LNCAP (cell line): ENCODE results near the gene GAB1.

ENCODE experiments used
- CTCF ChIP-seq: fragments of 450-650 bp; IDR thresholded peaks from 2 replicates; pipeline ENCODE4 v1.5.1; 2017; ENCODE audit warnings: mild to moderate bottlenecking

GAB1 gene

DNA sequence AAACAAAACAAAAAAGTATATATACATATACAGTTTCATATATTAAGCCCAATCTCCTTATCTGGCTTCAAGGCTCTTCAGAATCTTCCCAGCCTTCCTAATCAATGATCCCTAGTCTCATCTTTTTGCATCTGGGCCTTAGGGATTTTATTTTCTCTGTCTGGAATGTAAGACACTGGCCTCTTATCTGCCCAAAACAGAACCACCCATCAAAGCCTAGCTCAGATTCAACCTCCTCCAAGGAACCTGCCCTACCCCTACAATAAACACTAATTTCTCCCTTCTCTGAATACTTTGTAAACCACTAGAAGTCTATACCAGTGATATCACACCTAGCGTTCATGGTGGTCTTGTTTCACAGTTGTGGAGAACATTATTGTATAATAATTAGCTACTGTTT, 23.2 kb upstream of the GAB1 start:
- TF ChIP-seq CTCF, result no peak

- no peak for TF ChIP-seq CTCF
Observed at GRCh38 chr4:143313996-143314395, 22.7 kb upstream of the GAB1 start.

- TF ChIP-seq CTCF, result no peak
Observed at GRCh38 chr4:143320113-143320512, 16.6 kb upstream of the GAB1 start.

DNA sequence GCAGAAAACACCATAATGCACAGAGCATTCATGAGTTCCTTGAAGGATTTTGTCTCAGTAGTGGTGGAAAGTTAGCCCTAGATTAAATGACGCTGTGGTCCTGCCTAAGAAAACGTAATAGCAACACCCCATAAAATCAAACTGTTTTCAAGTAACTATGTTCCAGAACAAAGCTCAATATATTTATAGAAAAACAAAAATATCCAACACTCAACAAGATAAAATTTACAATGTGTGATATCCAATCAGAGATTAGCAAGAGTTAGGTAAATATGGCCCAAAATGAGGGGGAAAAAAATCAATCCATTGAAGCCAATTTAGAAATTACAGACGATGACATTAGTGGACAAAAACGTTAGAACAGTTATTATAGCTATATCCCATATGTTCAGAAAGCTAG, 9.9 kb upstream of the GAB1 start:
- TF ChIP-seq CTCF, result no peak

DNA sequence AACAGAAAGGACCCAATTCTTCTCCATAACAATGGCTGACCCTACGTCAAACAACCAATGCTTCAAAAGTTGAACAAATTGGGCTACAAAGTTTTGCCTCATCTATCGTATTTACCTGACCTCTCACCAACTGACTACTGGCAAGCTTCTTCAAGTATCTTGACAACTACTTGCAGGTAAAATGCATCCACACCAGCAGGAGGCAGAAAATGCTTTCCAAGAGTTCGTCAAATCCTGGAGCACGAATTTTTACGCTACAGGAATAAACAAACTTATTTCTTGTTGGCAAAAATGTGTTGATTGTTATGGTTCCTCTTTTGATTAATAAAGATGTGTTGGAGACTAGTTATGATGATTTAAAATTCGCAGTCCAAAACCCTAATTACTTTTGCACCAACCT, 6.7 kb upstream of the GAB1 start:
- no peak for TF ChIP-seq CTCF

- TF ChIP-seq CTCF, result no peak
Observed at GRCh38 chr4:143335979-143336780, 496 bp upstream of the GAB1 start.

DNA sequence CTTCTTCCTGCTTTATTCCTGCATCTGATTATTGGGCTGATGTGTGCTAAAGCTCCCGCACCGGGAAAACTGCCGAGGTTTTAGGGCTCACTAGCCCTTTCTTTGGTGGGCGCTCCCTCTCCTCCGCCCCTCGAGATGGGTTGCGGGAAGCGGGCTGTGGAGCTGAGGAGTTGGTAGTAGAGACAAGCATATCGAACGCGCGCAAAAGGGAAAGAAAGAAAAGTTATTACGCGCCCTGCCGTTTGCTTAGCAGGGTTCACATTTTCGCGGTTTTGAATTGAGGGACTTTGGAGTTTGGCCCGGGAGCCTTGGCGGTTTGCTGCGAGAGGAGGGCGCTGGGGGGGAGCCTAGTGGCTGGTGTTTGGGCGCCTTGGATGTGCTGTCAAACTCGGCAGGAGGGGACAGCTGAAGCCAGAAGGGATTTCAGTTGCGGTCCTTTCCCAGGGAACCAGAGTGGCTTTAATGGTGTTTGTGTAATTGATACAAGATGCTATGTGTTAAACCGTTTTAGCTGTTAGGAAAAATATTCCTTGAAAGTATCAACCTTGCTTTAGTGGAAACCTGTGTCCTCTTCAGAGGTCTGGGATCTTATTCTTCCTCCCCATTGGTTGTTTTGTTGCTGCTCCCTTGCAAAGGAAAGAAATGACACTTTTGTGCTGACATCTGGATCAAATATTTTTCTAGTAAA, 1.1 kb downstream of the GAB1 start:
- TF ChIP-seq CTCF, result no peak
